Renal cortical epithelial cell (primary cell): ENCODE data around the gene C19orf33. TPM values are rescaled to one million over a fixed set of nuclear protein-coding genes. Genes with fewer than 3 reads are reported as not detected.

ENCODE experiments used
- DNase-seq: peaks from one replicate; pipeline ENCODE4 v3.0.0-alpha.2; 2011; ENCODE audit warnings: low read depth
- total RNA-seq: library from RNA; depleted of rRNA; stranded (reverse); fragments of >200 nt; gene quantifications from 2 replicates; pipeline ENCODE4 v1.2.3, GENCODE V29; 2014

The C19orf33 gene
- total RNA-seq, 1 donor from 2014 or later, result 1.7 TPM

GRCh38 chr19:38308926-38309614 lies 5.0 kb downstream of the C19orf33 start:
- DNase-seq, result no peak

GRCh38 chr19:38309615-38310278 lies 5.7 kb downstream of the C19orf33 start:
- no peak for DNase-seq

GRCh38 chr19:38310279-38310670 lies 6.2 kb downstream of the C19orf33 start:
- DNase-seq, result no peak

GRCh38 chr19:38310986-38311385 lies 6.9 kb downstream of the C19orf33 start:
- no peak for DNase-seq

GRCh38 chr19:38315657-38316476 lies 11.8 kb downstream of the C19orf33 start, which contains the start of gene YIF1B:
TSS of gene YIF1B (minus strand) at chr19:38315947. CDS start at chr19:38315917, 30 bp downstream.
- peak; percentile 91 for DNase-seq

- DNase-seq, result no peak
Observed at GRCh38 chr19:38316477-38317067, 12.5 kb downstream of the C19orf33 start.

- DNase-seq, result no peak
Observed at GRCh38 chr19:38317104-38317612, 13.1 kb downstream of the C19orf33 start.

GRCh38 chr19:38318660-38319059 lies 14.6 kb downstream of the C19orf33 start:
- DNase-seq, result no peak

GRCh38 chr19:38319421-38320258 lies 15.6 kb downstream of the C19orf33 start, which contains the start of gene KCNK6:
TSS of gene KCNK6 (plus strand) at chr19:38319845. CDS start at chr19:38319951, 106 bp downstream.
- DNase-seq, result no peak

GRCh38 chr19:38320969-38321339 lies 16.9 kb downstream of the C19orf33 start:
- no peak for DNase-seq

GRCh38 chr19:38321646-38322196 lies 17.7 kb downstream of the C19orf33 start:
- no peak for DNase-seq

- DNase-seq, result no peak
Observed at GRCh38 chr19:38323291-38323690, 19.2 kb downstream of the C19orf33 start.

- no peak for DNase-seq
Observed at GRCh38 chr19:38324431-38324830, 20.4 kb downstream of the C19orf33 start.

GRCh38 chr19:38326591-38326990 lies 22.5 kb downstream of the C19orf33 start:
- no peak for DNase-seq

GRCh38 chr19:38329651-38330050 lies 25.6 kb downstream of the C19orf33 start:
- no peak for DNase-seq

- no peak for DNase-seq
Observed at GRCh38 chr19:38331728-38332127, 27.7 kb downstream of the C19orf33 start.

- DNase-seq, result no peak
Observed at GRCh38 chr19:38333245-38333644, 29.2 kb downstream of the C19orf33 start.

- DNase-seq, result peak; percentile 89
Observed at GRCh38 chr19:38335949-38336637, 32.0 kb downstream of the C19orf33 start.

GRCh38 chr19:38336638-38337359 lies 32.7 kb downstream of the C19orf33 start:
- peak; percentile 84 for DNase-seq
